Esophagus muscularis mucosa (tissue), 4 donors: Measurements from ENCODE around the gene ATP5MC2.

Source experiments
- CTCF ChIP-seq, 3 experiments: fragments of 200-600 bp in 2 of 3; fragments of 450-650 bp in 1 of 3; sonication (generic) in 2 of 3; IDR thresholded peaks; one replicate each; pipeline ENCODE4 v1.5.1; 2017 to 2019; ENCODE audit warnings: antibody characterized with exemption in 3 of 3, mild to moderate bottlenecking in 2 of 3, moderate library complexity in 1 of 3
- EP300 ChIP-seq: sonication (generic); formaldehyde crosslinking; IDR thresholded peaks from one replicate; pipeline ENCODE4 v1.6.1; 2017; ENCODE audit warnings: antibody characterized with exemption
- POLR2A ChIP-seq: fragments of 450-650 bp; IDR thresholded peaks from one replicate; pipeline ENCODE4 v1.6.1; 2017; ENCODE audit warnings: antibody characterized with exemption, moderate library complexity, mild to moderate bottlenecking, low read depth
- POLR2AphosphoS5 ChIP-seq, 2 donors: sonication (generic); formaldehyde crosslinking; IDR thresholded peaks; one replicate each; pipeline ENCODE4 v1.6.1; 2017; ENCODE audit warnings: antibody characterized with exemption in 2 of 2

GRCh38 chr12:53699678-53700025 is 23.8 kb upstream of the ATP5MC2 start:
- TF ChIP-seq CTCF (IDR thresholded peaks at IDR 0.05): no peak
- no peak for TF ChIP-seq POLR2AphosphoS5 (IDR thresholded peaks at IDR 0.05)
- TF ChIP-seq POLR2A: no peak
- no peak for TF ChIP-seq EP300
